ENCODE results near the gene ENOX2. TPM values are rescaled to one million over a fixed set of nuclear protein-coding genes. Genes with fewer than 3 reads are reported as not detected.
"Not testable (repeated sequence)": the region's sequence is repeated elsewhere in the genome, so short reads cannot be mapped to it uniquely, and the experiment has no call there.

The ENOX2 gene
- total RNA-seq, 1 donor from 2014 or later: 16.2 TPM

GRCh38 chrX:130826249-130826648 lies 76.8 kb downstream of the ENOX2 start:
- no peak overlapping the region for H3K4me3 Mint-ChIP-seq
- H3K9me3 Mint-ChIP-seq: no peaks in the 10 kb centered on the region
- intact Hi-C loops (cut with micrococcal nuclease): no loop called here
- no peaks in the 10 kb centered on the region for H3K27me3 Mint-ChIP-seq
- no peak for TF ChIP-seq CTCF (IDR thresholded peaks at IDR 0.05)
- DNase-seq (no peak), ATAC-seq (ENCODE audit: low read depth) (no peak)
- no peaks in the 10 kb centered on the region for H3K36me3 Mint-ChIP-seq (ENCODE audit: low read depth)
- H3K4me1 Mint-ChIP-seq: peaks cover 18% of the 10 kb centered on the region
- POLR2A ChIA-PET: no interaction called here
- H3K27ac Mint-ChIP-seq: no peak overlapping the region
- CTCF ChIA-PET: no interaction called here

- ChIA-PET CTCF (no interaction called here), POLR2A (no interaction called here)
- Mint-ChIP-seq H3K4me1 (peaks cover 12% of the 10 kb centered on the region), H3K27ac (no peak overlapping the region), H3K9me3 (no peaks in the 10 kb centered on the region), H3K36me3 (ENCODE audit: low read depth) (no peaks in the 10 kb centered on the region), H3K27me3 (no peaks in the 10 kb centered on the region), H3K4me3 (no peak overlapping the region)
- DNase-seq: no peak
- no peak for TF ChIP-seq CTCF (IDR thresholded peaks at IDR 0.05)
- ATAC-seq (ENCODE audit: low read depth): no peak
- intact Hi-C loops (cut with micrococcal nuclease): no loop called here
Observed at GRCh38 chrX:130825525-130825924, 77.5 kb downstream of the ENOX2 start.

- H3K36me3 Mint-ChIP-seq (ENCODE audit: low read depth); DNase-seq; intact Hi-C loops (cut with micrococcal nuclease); H3K9me3 Mint-ChIP-seq; POLR2A ChIA-PET; ATAC-seq (ENCODE audit: low read depth); H3K4me3 Mint-ChIP-seq; H3K27me3 Mint-ChIP-seq; H3K27ac Mint-ChIP-seq; CTCF ChIA-PET: not testable (repeated sequence)
- H3K4me1 Mint-ChIP-seq: peaks cover 15% of the 10 kb centered on the region
Observed at GRCh38 chrX:130819367-130819766, 83.6 kb downstream of the ENOX2 start.

- H3K4me3 Mint-ChIP-seq; H3K36me3 Mint-ChIP-seq (ENCODE audit: low read depth); DNase-seq; ATAC-seq (ENCODE audit: low read depth); CTCF ChIA-PET; H3K9me3 Mint-ChIP-seq; H3K27ac Mint-ChIP-seq; intact Hi-C loops (cut with micrococcal nuclease); H3K4me1 Mint-ChIP-seq; H3K27me3 Mint-ChIP-seq; POLR2A ChIA-PET: not testable (repeated sequence)
Observed at GRCh38 chrX:130813932-130814331, 89.1 kb downstream of the ENOX2 start.

GRCh38 chrX:130810561-130810960 lies 92.4 kb downstream of the ENOX2 start:
- Mint-ChIP-seq H3K4me3 (no peak overlapping the region), H3K4me1 (no peaks in the 10 kb centered on the region), H3K27ac (no peak overlapping the region), H3K36me3 (ENCODE audit: low read depth) (peaks cover 6% of the 10 kb centered on the region), H3K9me3 (peaks cover 2% of the 10 kb centered on the region), H3K27me3 (no peaks in the 10 kb centered on the region)
- intact Hi-C loops (cut with micrococcal nuclease): no loop called here
- DNase-seq (no peak), ATAC-seq (ENCODE audit: low read depth) (no peak)
- TF ChIP-seq CTCF (IDR thresholded peaks at IDR 0.05): no peak
- ChIA-PET CTCF (no interaction called here), POLR2A (no interaction called here)

DNA sequence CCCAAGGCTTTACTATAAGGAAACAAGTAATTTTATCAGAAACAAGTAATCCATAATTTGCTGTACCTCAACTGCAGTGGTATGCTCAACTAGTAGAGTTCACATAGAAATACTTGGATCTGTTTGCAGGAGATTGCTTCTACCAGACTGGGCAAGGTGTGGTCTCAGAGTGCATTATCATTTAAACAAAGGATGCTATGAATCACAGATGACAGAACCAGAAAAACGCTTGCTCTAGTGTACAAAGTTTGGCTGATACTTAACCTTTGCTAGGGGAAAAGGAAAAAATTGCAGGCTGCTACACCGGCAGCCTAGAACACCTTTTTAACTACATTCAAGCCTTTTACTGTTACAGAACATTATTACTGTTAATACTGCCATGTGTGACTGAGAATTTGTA lies 97.1 kb downstream of the ENOX2 start:
- Mint-ChIP-seq H3K4me1 (no peaks in the 10 kb centered on the region), H3K9me3 (no peaks in the 10 kb centered on the region), H3K4me3 (no peak overlapping the region), H3K36me3 (ENCODE audit: low read depth) (no peaks in the 10 kb centered on the region), H3K27me3 (no peaks in the 10 kb centered on the region), H3K27ac (no peak overlapping the region)
- POLR2A ChIA-PET: no interaction called here
- CTCF ChIA-PET: no interaction called here
- ATAC-seq (ENCODE audit: low read depth) (no peak), DNase-seq (no peak)
- TF ChIP-seq CTCF (IDR thresholded peaks at IDR 0.05): no peak
- intact Hi-C loops (cut with micrococcal nuclease): no loop called here
